ENCODE results near the gene OR2Y1.
"Not testable (repeated sequence)": the region's sequence is repeated elsewhere in the genome, so short reads cannot be mapped to it uniquely, and the experiment has no call there.

The OR2Y1 gene

DNA sequence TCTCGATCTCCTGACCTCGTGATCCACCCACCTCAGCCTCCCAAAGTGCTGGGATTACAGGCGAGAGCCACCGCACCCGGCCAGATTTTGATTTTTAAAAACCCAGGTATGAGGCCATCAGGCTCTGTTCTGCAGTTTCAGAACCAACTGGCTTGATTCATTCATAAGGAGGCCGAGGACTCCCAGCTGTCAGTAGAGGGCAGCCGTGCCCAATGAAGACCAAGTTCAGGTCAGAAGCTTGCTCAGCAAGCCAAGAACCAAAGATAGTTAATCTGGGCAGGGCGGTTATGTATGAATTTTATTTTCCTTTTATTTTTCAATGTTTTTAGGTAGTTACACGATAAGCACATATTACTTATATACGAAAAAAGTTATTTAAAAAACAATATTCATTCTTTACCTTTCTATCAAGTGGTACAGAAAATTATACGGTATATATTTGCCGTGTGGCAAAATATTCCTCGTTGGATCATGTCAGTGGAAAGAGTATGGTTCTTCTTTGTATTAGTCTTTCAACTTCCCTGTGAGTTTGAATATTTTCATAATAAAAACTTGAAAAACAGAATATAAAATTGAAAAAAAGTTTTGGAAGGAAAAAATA, 44.7 kb upstream of the OR2Y1 start:
- no peak for DNase-seq (ENCODE audit: low read depth, low spot score)
- Histone ChIP-seq H3K4me3 (ENCODE audit: insufficient read length, low read depth) (no peak overlapping the region), H3K9me3 (ENCODE audit: insufficient read depth, low read length) (no peaks in the 10 kb centered on the region), H3K9ac (ENCODE audit: insufficient read length, low read depth) (no peak overlapping the region), H3K36me3 (ENCODE audit: insufficient read depth, insufficient read length, low read length) (peaks cover 6% of the 10 kb centered on the region), H3K4me1 (ENCODE audit: insufficient read depth, insufficient read length) (peaks cover 17% of the 10 kb centered on the region), H3K27me3 (ENCODE audit: insufficient read depth, insufficient read length) (no peaks in the 10 kb centered on the region)
- TF ChIP-seq SUZ12 (IDR thresholded peaks at IDR 0.05; ENCODE audit: extremely low read depth, insufficient read depth, insufficient read length) (no peak), YY1 (IDR thresholded peaks at IDR 0.05; ENCODE audit: insufficient read depth, insufficient read length) (no peak), ZNF274 (IDR thresholded peaks at IDR 0.05; ENCODE audit: low read depth, low read length) (no peak)

DNA sequence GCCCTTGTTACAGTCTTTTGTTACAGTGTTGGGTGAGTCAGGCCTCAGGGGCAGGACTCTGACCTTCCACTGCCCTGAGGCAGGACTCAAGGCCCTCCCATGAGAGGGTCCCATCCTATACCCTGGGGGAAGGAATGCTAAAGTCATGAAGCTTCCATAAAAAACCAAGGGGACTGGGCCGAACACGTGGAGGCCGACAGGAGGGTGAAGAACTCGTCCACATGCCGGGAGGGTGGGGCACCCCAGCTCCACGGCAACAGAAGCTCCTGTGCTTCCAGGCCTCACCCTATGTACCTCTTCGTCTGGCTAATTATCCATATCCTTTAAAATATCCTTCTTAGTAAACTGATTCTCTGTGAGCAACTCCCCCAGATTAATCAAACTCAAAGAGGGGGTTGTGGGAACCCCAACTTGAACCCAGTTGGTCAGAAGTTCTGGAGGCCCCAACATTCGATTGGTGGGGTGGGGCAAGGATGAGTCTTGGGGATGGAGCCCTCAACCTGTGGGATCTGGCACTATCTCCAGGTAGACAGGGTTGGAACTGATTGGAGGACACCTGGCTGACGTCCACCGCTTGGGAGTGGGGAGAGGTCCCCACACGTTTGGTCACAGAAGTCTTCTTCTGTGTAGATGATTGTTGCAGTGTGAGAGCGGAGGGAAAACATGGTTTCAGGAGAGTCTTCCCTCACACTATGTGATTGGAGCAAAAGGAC, 43.6 kb upstream of the OR2Y1 start:
- H3K4me3 ChIP-seq (ENCODE audit: insufficient read length, low read depth), result no peak overlapping the region
- H3K27me3 ChIP-seq (ENCODE audit: insufficient read depth, insufficient read length), result no peaks in the 10 kb centered on the region
- no peak for DNase-seq (ENCODE audit: low read depth, low spot score)
- H3K4me1 ChIP-seq (ENCODE audit: insufficient read depth, insufficient read length), result peaks cover 17% of the 10 kb centered on the region
- peaks cover 4% of the 10 kb centered on the region; the same call in 1 of the 2 replicates for H3K9me3 ChIP-seq (ENCODE audit: insufficient read depth, low read length)
- no peak overlapping the region for H3K9ac ChIP-seq (ENCODE audit: insufficient read length, low read depth)
- TF ChIP-seq SUZ12 (IDR thresholded peaks at IDR 0.05; ENCODE audit: extremely low read depth, insufficient read depth, insufficient read length) (no peak), ZNF274 (IDR thresholded peaks at IDR 0.05; ENCODE audit: low read depth, low read length) (no peak), YY1 (IDR thresholded peaks at IDR 0.05; ENCODE audit: insufficient read depth, insufficient read length) (no peak)
- H3K36me3 ChIP-seq (ENCODE audit: insufficient read depth, insufficient read length, low read length), result peaks cover 3% of the 10 kb centered on the region

DNA sequence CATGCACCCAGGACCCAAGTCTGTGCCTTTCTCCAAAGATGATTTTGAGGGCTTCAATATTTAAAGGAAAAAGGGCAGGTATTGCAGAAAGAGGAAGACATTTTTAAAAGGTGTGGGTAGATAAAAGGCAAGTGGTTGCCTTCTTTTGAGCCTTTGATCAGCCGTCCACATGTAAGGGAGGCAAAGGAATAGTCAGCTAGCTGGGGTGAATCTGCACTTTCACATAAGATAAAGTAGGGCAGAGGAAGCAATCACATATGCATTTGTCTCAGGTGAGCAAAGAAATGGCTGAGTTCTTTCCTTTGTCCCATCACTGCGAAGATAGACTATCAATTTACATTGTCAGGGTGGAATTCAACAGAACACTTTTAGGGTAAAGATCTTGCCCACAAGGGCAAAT, 42.9 kb upstream of the OR2Y1 start:
- H3K36me3 ChIP-seq (ENCODE audit: insufficient read depth, insufficient read length, low read length), result no peaks in the 10 kb centered on the region

DNA sequence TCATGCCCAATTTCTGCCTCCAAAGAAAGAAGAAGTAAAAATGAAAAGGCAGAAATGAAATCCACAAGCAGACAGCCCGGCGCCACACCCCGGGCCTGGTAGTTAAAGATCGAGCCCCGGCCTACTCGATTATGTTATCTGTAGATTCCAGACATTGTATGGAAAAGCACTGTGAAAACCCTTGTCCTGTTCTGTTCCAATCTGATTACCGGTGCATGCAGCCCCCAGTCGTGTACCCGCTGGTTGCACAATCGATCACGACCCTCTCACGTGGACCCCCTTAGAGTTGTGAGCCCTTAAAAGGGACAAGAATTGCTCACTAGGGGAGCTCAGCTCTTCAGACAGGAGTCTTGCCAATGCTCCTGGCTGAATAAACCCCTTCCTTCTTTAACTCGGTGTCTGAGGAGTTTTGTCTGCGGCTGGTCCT, 42.1 kb upstream of the OR2Y1 start:
- DNase-seq (ENCODE audit: low read depth, low spot score); H3K27me3 ChIP-seq (ENCODE audit: insufficient read depth, insufficient read length); H3K9ac ChIP-seq (ENCODE audit: insufficient read length, low read depth); H3K4me1 ChIP-seq (ENCODE audit: insufficient read depth, insufficient read length); H3K36me3 ChIP-seq (ENCODE audit: insufficient read depth, insufficient read length, low read length); H3K4me3 ChIP-seq (ENCODE audit: insufficient read length, low read depth); H3K9me3 ChIP-seq (ENCODE audit: insufficient read depth, low read length): not testable (repeated sequence)

More for the DNA sequence above, 42.9 kb upstream of the OR2Y1 start:
- no peak for DNase-seq (ENCODE audit: low read depth, low spot score)
- no peaks in the 10 kb centered on the region for H3K27me3 ChIP-seq (ENCODE audit: insufficient read depth, insufficient read length)
- H3K4me3 ChIP-seq (ENCODE audit: insufficient read length, low read depth), result no peak overlapping the region
- peaks cover 11% of the 10 kb centered on the region for H3K4me1 ChIP-seq (ENCODE audit: insufficient read depth, insufficient read length)
- H3K9me3 ChIP-seq (ENCODE audit: insufficient read depth, low read length), result peaks cover 4% of the 10 kb centered on the region; the same call in 1 of the 2 replicates
- no peak for TF ChIP-seq YY1 (IDR thresholded peaks at IDR 0.05; ENCODE audit: insufficient read depth, insufficient read length)
- no peak for TF ChIP-seq ZNF274 (IDR thresholded peaks at IDR 0.05; ENCODE audit: low read depth, low read length)
- TF ChIP-seq SUZ12 (IDR thresholded peaks at IDR 0.05; ENCODE audit: extremely low read depth, insufficient read depth, insufficient read length), result no peak
- H3K9ac ChIP-seq (ENCODE audit: insufficient read length, low read depth), result no peak overlapping the region

DNA sequence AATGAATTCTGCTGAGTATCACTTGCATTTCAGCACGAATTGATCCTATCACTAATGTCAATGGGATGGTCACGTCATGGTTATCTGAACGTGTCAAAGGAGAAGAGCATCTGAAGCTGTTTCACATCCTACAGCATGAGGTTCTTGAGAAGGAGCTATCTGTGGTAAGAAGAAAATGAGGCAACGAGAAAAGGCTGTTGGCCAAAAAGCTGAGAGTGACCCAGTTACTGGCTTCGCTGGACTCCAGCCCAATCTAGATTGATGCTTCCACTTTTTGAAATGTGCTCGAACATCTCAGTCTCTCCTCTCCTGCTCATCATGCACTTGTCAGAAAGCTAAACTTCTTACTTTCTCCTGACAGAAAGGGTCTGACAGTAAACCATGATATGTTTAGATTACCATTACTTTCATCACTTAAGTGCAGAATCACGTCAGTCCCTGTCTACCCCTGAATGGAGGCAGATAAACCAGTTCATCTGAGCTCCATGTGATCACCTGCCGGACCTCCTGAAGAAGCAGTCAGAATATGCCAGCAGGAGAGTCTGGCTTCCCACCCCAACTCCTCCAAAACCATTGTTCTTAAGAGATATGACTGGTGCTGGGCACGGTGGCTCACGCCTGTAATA, 40.2 kb upstream of the OR2Y1 start:
- no peaks in the 10 kb centered on the region for H3K4me1 ChIP-seq (ENCODE audit: insufficient read depth, insufficient read length)
- H3K9ac ChIP-seq (ENCODE audit: insufficient read length, low read depth), result no peak overlapping the region
- H3K9me3 ChIP-seq (ENCODE audit: insufficient read depth, low read length), result peaks cover 14% of the 10 kb centered on the region; the same call in 1 of the 2 replicates
- no peaks in the 10 kb centered on the region for H3K27me3 ChIP-seq (ENCODE audit: insufficient read depth, insufficient read length)
- no peak overlapping the region for H3K4me3 ChIP-seq (ENCODE audit: insufficient read length, low read depth)
- TF ChIP-seq YY1 (IDR thresholded peaks at IDR 0.05; ENCODE audit: insufficient read depth, insufficient read length) (no peak), ZNF274 (IDR thresholded peaks at IDR 0.05; ENCODE audit: low read depth, low read length) (no peak), SUZ12 (IDR thresholded peaks at IDR 0.05; ENCODE audit: extremely low read depth, insufficient read depth, insufficient read length) (no peak)
- DNase-seq (ENCODE audit: low read depth, low spot score), result no peak
- H3K36me3 ChIP-seq (ENCODE audit: insufficient read depth, insufficient read length, low read length), result no peaks in the 10 kb centered on the region

GRCh38 chr5:180777475-180777874, 37.6 kb upstream of the OR2Y1 start:
- TF ChIP-seq SUZ12 (IDR thresholded peaks at IDR 0.05; ENCODE audit: extremely low read depth, insufficient read depth, insufficient read length) (no peak), ZNF274 (IDR thresholded peaks at IDR 0.05; ENCODE audit: low read depth, low read length) (no peak), YY1 (IDR thresholded peaks at IDR 0.05; ENCODE audit: insufficient read depth, insufficient read length) (no peak)
- no peak overlapping the region for H3K4me3 ChIP-seq (ENCODE audit: insufficient read length, low read depth)
- no peaks in the 10 kb centered on the region for H3K36me3 ChIP-seq (ENCODE audit: insufficient read depth, insufficient read length, low read length)
- H3K4me1 ChIP-seq (ENCODE audit: insufficient read depth, insufficient read length), result no peaks in the 10 kb centered on the region
- H3K27me3 ChIP-seq (ENCODE audit: insufficient read depth, insufficient read length), result no peaks in the 10 kb centered on the region
- H3K9me3 ChIP-seq (ENCODE audit: insufficient read depth, low read length), result peaks cover 18% of the 10 kb centered on the region; the same call in 1 of the 2 replicates
- H3K9ac ChIP-seq (ENCODE audit: insufficient read length, low read depth), result no peak overlapping the region
- no peak for DNase-seq (ENCODE audit: low read depth, low spot score)

DNA sequence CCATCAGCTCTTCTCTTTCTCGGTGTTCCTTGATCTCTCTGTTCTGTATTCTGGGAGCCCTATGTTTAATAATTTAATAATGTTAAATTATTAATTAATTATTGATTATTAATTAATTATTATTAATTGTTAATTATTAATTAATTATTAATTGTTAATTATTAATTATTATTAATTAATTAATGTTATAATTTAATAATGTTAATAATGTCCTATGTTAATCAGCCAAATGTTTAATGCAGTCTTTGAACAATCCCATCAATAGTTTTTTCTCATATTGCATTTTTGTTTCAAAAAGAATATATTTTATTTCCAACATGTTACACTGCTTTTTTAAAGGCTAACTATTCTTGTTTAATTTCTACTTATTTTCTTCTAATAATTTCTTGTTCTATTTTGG, 36.5 kb upstream of the OR2Y1 start:
- no peak for TF ChIP-seq SUZ12 (IDR thresholded peaks at IDR 0.05; ENCODE audit: extremely low read depth, insufficient read depth, insufficient read length)
- Histone ChIP-seq H3K4me1 (ENCODE audit: insufficient read depth, insufficient read length) (no peaks in the 10 kb centered on the region), H3K4me3 (ENCODE audit: insufficient read length, low read depth) (no peak overlapping the region), H3K9me3 (ENCODE audit: insufficient read depth, low read length) (peaks cover 27% of the 10 kb centered on the region; the same call in 1 of the 2 replicates), H3K36me3 (ENCODE audit: insufficient read depth, insufficient read length, low read length) (no peaks in the 10 kb centered on the region), H3K9ac (ENCODE audit: insufficient read length, low read depth) (no peak overlapping the region), H3K27me3 (ENCODE audit: insufficient read depth, insufficient read length) (no peaks in the 10 kb centered on the region)
- DNase-seq (ENCODE audit: low read depth, low spot score), result no peak
